GM10266 (cell line): ENCODE measurements around the gene SLC38A4.

ENCODE experiments used
- DNase-seq: peaks from one replicate; pipeline ENCODE4 v3.0.0; 2012; ENCODE audit errors: extremely low spot score
- CTCF ChIP-seq: IDR thresholded peaks from 2 replicates; pipeline ENCODE4 v1.5.1; 2012; ENCODE audit warnings: mild to moderate bottlenecking, low read depth; ENCODE audit not compliant: control insufficient read depth, insufficient read depth; ENCODE audit errors: missing control alignments

Gene SLC38A4

DNA sequence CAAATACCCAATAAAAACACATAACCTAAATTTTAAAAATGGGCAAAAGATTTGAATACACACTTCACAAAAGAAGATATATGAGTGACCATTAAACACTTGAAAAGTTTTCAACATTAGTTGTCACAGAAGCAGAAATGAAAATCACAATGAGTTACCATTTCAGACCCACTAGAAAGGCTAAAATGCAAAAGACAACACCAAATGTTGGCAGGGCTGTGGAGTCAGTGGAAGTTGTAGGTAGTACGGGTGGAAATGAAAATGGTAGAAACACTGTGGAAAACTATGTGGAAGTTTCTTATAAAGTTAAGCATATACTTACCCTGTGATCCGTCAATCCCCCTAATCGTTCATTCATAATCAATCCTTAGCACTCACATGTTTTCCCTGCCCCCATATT, 61.8 kb downstream of the SLC38A4 start:
- TF ChIP-seq CTCF: no peak

DNA sequence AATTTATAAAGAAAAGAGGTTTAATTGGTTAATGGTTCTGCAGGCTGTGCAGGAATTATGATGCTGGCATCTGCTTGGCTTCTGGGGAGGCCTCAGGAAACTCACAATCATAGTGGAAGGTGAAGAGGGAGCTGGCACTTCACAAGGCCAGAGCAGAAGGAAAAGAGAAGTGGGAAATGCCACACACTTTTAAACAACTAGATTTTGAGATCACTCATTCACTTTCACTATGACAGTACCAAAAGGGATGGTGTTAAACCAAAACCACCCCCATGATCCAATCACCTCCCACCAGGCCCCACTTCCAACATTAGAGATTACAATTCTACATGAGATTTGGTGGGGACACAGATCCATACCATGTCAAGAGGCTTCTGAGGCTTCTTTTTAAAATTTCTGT, 62.6 kb downstream of the SLC38A4 start:
- no peak for DNase-seq
- TF ChIP-seq CTCF: no peak

More for the DNA sequence above, 61.8 kb downstream of the SLC38A4 start:
- no peak for DNase-seq

DNA sequence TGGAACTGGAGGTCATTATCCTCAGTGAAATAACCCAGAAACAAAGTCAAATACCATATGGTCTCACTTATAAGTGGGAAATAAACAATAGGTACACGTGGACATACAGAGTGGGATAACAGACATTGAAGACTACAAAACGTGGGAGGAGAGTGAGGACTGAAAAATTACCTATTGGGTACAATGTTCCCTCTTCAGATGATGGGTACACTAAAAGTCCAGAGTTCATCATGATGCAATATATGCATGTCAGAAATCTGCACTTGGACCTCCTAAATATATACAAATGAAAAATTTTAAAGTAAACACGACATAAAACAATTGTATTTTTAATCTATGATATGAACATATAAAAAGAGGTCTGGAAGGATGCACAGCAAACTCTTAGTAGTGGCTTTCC, 71.2 kb downstream of the SLC38A4 start:
- TF ChIP-seq CTCF: no peak
- DNase-seq: no peak

GRCh38 chr12:46752396-46752795, 73.4 kb downstream of the SLC38A4 start:
- no peak for TF ChIP-seq CTCF
- no peak for DNase-seq

DNA sequence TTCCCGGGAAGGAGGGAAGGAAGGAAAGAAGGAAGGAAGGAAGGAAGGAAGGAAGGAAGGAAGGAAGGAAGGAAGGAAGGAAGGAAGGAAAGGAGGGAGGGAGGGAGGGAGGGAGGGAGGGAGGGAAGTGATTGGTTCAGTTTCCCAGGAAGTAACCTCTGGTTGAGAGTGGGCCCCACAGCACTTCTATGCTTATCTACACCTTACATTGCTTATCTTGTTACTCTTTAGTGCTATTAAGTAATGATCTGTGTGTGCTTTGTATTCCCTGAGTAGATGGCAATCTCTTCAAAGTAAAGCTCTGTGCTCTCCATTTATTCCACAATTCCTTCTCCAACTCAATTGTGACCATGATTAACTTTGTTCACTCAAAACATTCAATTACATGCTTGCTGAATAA, 74.6 kb downstream of the SLC38A4 start:
- no peak for DNase-seq
- no peak for TF ChIP-seq CTCF

DNA sequence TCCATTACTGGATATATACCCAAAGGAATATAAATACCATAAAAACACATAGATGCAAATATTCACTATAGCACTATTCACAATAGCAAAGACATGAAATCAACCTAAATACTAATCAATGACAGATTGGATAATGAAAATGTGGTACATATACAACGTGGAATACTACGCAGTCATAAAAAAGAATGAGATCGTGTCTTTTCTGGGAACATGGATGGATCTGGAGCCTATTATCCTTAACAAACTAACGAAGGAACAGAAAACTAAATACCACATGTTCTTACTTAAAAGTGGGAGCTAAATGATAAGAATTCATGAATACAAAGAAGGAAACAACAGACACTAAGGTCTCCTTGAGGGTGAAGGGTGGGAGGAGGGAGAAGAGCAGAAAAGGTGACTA, 76.5 kb downstream of the SLC38A4 start:
- no peak for DNase-seq
- no peak for TF ChIP-seq CTCF

- no peak for TF ChIP-seq CTCF
- DNase-seq: no peak
These were observed 81.5 kb downstream of the SLC38A4 start for GRCh38 chr12:46744283-46744682.
